PC-3 (cell line): ENCODE measurements around the gene AMY1A. TPM values are rescaled to one million over a fixed set of nuclear protein-coding genes. Genes with fewer than 3 reads are reported as not detected.
"Not testable (repeated sequence)": the region's sequence is repeated elsewhere in the genome, so short reads cannot be mapped to it uniquely, and the experiment has no call there.

Experiments
- ATAC-seq: fragments of 200-7000 bp; cut with Tn5 transposase; 2 replicates; pipeline ENCODE4 v1.9.1; 2020; ENCODE audit warnings: mild to moderate bottlenecking, moderate library complexity
- BruUV-seq: library from RNA; stranded (reverse); fragments of 400-500 nt; replicated peaks from 2 replicates; lab custom pipeline; 2021; lab: Mats Ljungman, UMichigan
- CTCF ChIA-PET: fragments of 300-600 bp; sonication (Branson Sonifier 250); formaldehyde crosslinking; loops from one replicate; lab custom pipeline; 2022; ENCODE audit warnings: antibody characterized with exemption; lab: Charles Lee
- POLR2A ChIA-PET: fragments of 300-600 bp; sonication (Branson Sonifier 250); formaldehyde crosslinking; loops from one replicate; lab custom pipeline; 2022; ENCODE audit warnings: antibody characterized with exemption; ENCODE audit not compliant: unreplicated experiment; lab: Charles Lee
- DNase-seq: peaks from one replicate; pipeline ENCODE4 v3.0.0-alpha.2; 2015
- H2AFZ ChIP-seq: fragments of 300-600 bp; sonication (generic); 2 replicates; pipeline ENCODE4 v1.6.0; 2016; ENCODE audit warnings: antibody characterized with exemption, low read length
- H3F3A ChIP-seq: fragments of 300-600 bp; sonication (generic); one replicate; pipeline ENCODE4 v1.6.0; 2017; ENCODE audit warnings: antibody characterized with exemption, low read length, control low read depth, mild to moderate bottlenecking; ENCODE audit not compliant: unreplicated experiment
- H3K27ac ChIP-seq: fragments of 300-600 bp; sonication (generic); 2 replicates; pipeline ENCODE4 v1.5.1; 2016; ENCODE audit warnings: mild to moderate bottlenecking, low read length
- H3K27me3 ChIP-seq: fragments of 300-600 bp; sonication (generic); 2 replicates; pipeline ENCODE4 v1.6.1; 2016; ENCODE audit warnings: low read length, mixed read lengths
- H3K36me3 ChIP-seq: fragments of 300-600 bp; sonication (generic); 2 replicates; pipeline ENCODE4 v1.6.1; 2016; ENCODE audit warnings: low read depth, mixed run types, low read length, mixed read lengths
- H3K4me1 ChIP-seq: fragments of 300-600 bp; sonication (generic); 2 replicates; pipeline ENCODE4 v1.5.1; 2016; ENCODE audit warnings: low read length; ENCODE audit not compliant: insufficient read depth
- H3K4me2 ChIP-seq: fragments of 300-600 bp; sonication (generic); 2 replicates; pipeline ENCODE4 v1.6.0; 2016; ENCODE audit warnings: low read length
- H3K4me3 ChIP-seq: fragments of 300-600 bp; sonication (generic); 2 replicates; pipeline ENCODE4 v1.5.1; 2016; ENCODE audit warnings: mild to moderate bottlenecking, low read length, mixed read lengths
- H3K79me2 ChIP-seq: fragments of 300-600 bp; sonication (generic); 2 replicates; pipeline ENCODE4 v1.6.1; 2017; ENCODE audit warnings: low read length, mixed read lengths
- H3K9ac ChIP-seq: fragments of 300-600 bp; sonication (generic); 2 replicates; pipeline ENCODE4 v1.6.0; 2016; ENCODE audit warnings: mild to moderate bottlenecking, low read length
- H3K9me2 ChIP-seq: fragments of 300-600 bp; sonication (generic); replicated peaks from 2 replicates; pipeline ENCODE4 v1.6.1; 2016; ENCODE audit warnings: mixed run types, low read length, mixed read lengths
- H3K9me3 ChIP-seq: fragments of 300-600 bp; sonication (generic); 2 replicates; pipeline ENCODE4 v1.6.1; 2016; ENCODE audit warnings: low read length, mixed read lengths
- H4K20me1 ChIP-seq: fragments of 300-600 bp; sonication (generic); 2 replicates; pipeline ENCODE4 v1.6.1; 2016; ENCODE audit warnings: low read length, mixed read lengths
- intact Hi-C: fragments of 100-400 bp; cut with micrococcal nuclease; formaldehyde crosslinking; loops from 2 replicates; pipeline ENCODE4 v1.9.0; 2023
- total RNA-seq: library from RNA; depleted of rRNA; stranded (reverse); fragments of >200 nt; gene quantifications from 2 replicates; pipeline ENCODE4 v1.2.3, GENCODE V29; 2014

AMY1A gene
- total RNA-seq, 1 experiment from 2014 or later, result not detected

GRCh38 chr1:103650305-103650704 lies 5.3 kb upstream of the AMY1A start:
- H3K4me1 ChIP-seq, H3K9me2 ChIP-seq, H3K4me3 ChIP-seq, DNase-seq, H3F3A ChIP-seq, H3K27me3 ChIP-seq, BruUV-seq, H3K4me2 ChIP-seq, H3K9ac ChIP-seq, intact Hi-C loops, CTCF ChIA-PET, H3K36me3 ChIP-seq, POLR2A ChIA-PET, H3K27ac ChIP-seq, ATAC-seq, H4K20me1 ChIP-seq, H3K9me3 ChIP-seq, H3K79me2 ChIP-seq, H2AFZ ChIP-seq: not testable (repeated sequence)

GRCh38 chr1:103650889-103651288 lies 4.7 kb upstream of the AMY1A start:
- H2AFZ ChIP-seq, H3K27ac ChIP-seq, H3K36me3 ChIP-seq, CTCF ChIA-PET, H3K9me2 ChIP-seq, H3K4me1 ChIP-seq, H3K4me2 ChIP-seq, H3F3A ChIP-seq, H4K20me1 ChIP-seq, BruUV-seq, H3K4me3 ChIP-seq, ATAC-seq, intact Hi-C loops, H3K27me3 ChIP-seq, POLR2A ChIA-PET, H3K9me3 ChIP-seq, H3K79me2 ChIP-seq, H3K9ac ChIP-seq, DNase-seq: not testable (repeated sequence)

- H3F3A ChIP-seq, POLR2A ChIA-PET, H3K36me3 ChIP-seq, DNase-seq, H4K20me1 ChIP-seq, H3K4me1 ChIP-seq, H3K9me3 ChIP-seq, ATAC-seq, BruUV-seq, H3K27me3 ChIP-seq, H3K9me2 ChIP-seq, H2AFZ ChIP-seq, H3K4me2 ChIP-seq, intact Hi-C loops, H3K4me3 ChIP-seq, CTCF ChIA-PET, H3K79me2 ChIP-seq, H3K9ac ChIP-seq, H3K27ac ChIP-seq: not testable (repeated sequence)
Measured at GRCh38 chr1:103654133-103654532, 1.4 kb upstream of the AMY1A start.

- H3K4me2 ChIP-seq, H3K9me3 ChIP-seq, H3F3A ChIP-seq, H3K36me3 ChIP-seq, POLR2A ChIA-PET, H3K27ac ChIP-seq, H3K4me3 ChIP-seq, H3K4me1 ChIP-seq, H3K27me3 ChIP-seq, CTCF ChIA-PET, H2AFZ ChIP-seq, H3K9me2 ChIP-seq, H3K79me2 ChIP-seq, BruUV-seq, H3K9ac ChIP-seq, intact Hi-C loops, H4K20me1 ChIP-seq, DNase-seq, ATAC-seq: not testable (repeated sequence)
Measured at GRCh38 chr1:103676335-103676734, 20.8 kb downstream of the AMY1A start.

GRCh38 chr1:103696110-103696509 lies 40.5 kb downstream of the AMY1A start, which contains the start of gene AMY1B:
Gene AMY1B, minus strand, starts transcription at chr1:103696210. Its CDS starts 571 bp downstream, at chr1:103695639.
- intact Hi-C loops, CTCF ChIA-PET, POLR2A ChIA-PET, DNase-seq, H3K36me3 ChIP-seq, H3K4me3 ChIP-seq, H3K4me1 ChIP-seq, H3F3A ChIP-seq, H3K27me3 ChIP-seq, ATAC-seq, H3K27ac ChIP-seq, H3K9me2 ChIP-seq, H3K9ac ChIP-seq, H3K9me3 ChIP-seq, H3K4me2 ChIP-seq, H4K20me1 ChIP-seq, BruUV-seq, H3K79me2 ChIP-seq, H2AFZ ChIP-seq: not testable (repeated sequence)

- H4K20me1 ChIP-seq, BruUV-seq, DNase-seq, H3K9ac ChIP-seq, POLR2A ChIA-PET, H3K27me3 ChIP-seq, H3K4me3 ChIP-seq, intact Hi-C loops, H2AFZ ChIP-seq, H3K4me2 ChIP-seq, H3K36me3 ChIP-seq, CTCF ChIA-PET, ATAC-seq, H3K79me2 ChIP-seq, H3K9me2 ChIP-seq, H3K27ac ChIP-seq, H3F3A ChIP-seq, H3K9me3 ChIP-seq, H3K4me1 ChIP-seq: not testable (repeated sequence)
Measured at GRCh38 chr1:103697430-103697829, 41.9 kb downstream of the AMY1A start.

GRCh38 chr1:103700669-103701068 lies 45.1 kb downstream of the AMY1A start:
- H3K9me3 ChIP-seq, DNase-seq, H3K36me3 ChIP-seq, H3K4me3 ChIP-seq, H3K9me2 ChIP-seq, H3F3A ChIP-seq, H3K9ac ChIP-seq, H3K27ac ChIP-seq, H3K27me3 ChIP-seq, H3K4me2 ChIP-seq, H2AFZ ChIP-seq, intact Hi-C loops, H3K79me2 ChIP-seq, POLR2A ChIA-PET, H4K20me1 ChIP-seq, H3K4me1 ChIP-seq, BruUV-seq, CTCF ChIA-PET: not testable (repeated sequence)
- peak; percentile 20; the same call in 1 of the 2 replicates for ATAC-seq
